ENCODE measurements around the gene MCM5.

DNA sequence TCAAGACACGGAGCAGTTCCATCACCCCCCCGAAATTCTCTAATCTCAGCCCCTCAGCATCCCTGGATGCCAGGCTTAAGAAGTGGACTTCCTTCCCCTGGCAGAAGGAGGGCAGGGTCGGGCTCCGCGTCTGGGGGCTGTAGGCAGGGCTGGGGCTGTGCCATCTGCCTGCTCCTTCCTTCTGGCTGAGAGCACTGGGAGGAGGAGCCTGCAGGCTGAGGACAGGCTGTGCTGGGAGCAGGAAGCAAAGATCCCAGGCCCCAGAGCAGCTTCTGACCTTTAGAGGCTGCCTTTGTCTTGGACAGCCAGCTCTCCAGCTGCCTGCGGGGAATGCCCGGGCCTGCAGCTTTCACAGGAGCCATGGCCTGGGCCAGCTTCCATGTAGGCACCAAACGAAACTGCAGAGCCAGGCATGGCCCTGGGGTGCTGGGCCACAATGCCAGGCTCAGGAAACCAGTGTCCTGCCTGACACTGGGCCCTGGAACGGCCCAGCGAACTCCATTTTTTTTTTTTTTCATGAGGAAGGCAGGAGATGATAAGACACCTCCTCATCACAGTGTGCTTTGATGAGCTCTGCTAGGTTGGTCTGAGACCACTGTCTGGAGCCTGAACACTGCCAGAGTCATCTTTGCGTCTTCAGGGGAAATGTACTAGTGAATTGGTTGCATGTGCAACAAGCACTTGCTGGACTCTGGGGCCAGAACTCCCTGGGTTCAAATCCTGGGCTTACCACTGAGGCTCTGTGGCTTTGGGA is 67.9 kb downstream of the MCM5 start:
- TF ChIP-seq YY1 (IDR thresholded peaks at IDR 0.05; ENCODE audit: insufficient read depth, insufficient read length) (no peak), ZNF274 (IDR thresholded peaks at IDR 0.05; ENCODE audit: low read depth, low read length) (no peak)
